ENCODE results near the gene EPHA7. TPM values are rescaled to one million over a fixed set of nuclear protein-coding genes. Genes with fewer than 3 reads are reported as not detected.

EPHA7 gene
- total and polyA plus RNA-seq, 4 donors, result under 0.01 to 0.37 (median 0.01) TPM; not detected in 1

DNA sequence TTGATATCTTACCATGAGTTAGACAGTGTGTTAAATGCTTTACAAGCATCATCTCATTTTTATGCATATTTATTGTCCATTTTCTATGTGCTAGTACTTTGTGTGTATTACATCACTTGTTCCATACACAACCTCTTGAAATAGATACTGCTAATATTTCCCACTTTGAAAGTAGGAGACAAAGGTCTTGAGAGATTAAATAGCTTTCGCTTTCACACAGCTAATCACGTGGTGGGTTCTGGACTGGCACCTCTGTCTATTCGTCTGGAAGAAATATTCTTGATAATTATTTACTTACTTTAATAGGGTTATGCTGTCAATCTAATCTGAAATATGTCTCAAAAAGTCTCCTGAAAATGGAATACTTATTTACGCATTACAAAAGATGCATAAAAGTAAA, 30.2 kb downstream of the EPHA7 start (continued):
- no peak for TF ChIP-seq EGR1 (IDR thresholded peaks at IDR 0.05; ENCODE audit: low read depth in 2 of 2)
- no peak for TF ChIP-seq RAD21 (IDR thresholded peaks at IDR 0.05)
- TF ChIP-seq, protein P1, sequence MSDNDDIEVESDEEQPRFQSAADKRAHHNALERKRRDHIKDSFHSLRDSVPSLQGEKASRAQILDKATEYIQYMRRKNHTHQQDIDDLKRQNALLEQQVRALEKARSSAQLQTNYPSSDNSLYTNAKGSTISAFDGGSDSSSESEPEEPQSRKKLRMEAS (IDR thresholded peaks at IDR 0.05), result no peak

DNA sequence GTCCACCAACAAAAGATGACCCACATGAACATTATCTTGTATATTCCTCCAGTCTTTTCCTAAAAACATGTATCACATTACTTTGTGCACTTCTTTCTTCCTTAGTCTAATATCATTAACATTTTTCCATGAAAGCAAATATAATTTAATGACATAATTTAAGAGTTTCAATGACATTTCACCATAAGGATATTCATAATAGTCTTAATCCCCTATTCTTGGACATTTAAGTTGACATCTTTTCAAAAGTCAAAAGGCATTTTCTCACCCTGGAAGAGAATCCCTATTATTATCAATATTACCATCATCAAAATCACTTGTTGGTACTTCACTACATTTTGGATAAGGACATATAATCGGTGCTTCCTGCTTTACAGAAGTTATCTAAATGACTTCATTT, 31.3 kb downstream of the EPHA7 start:
- H3K27ac ChIP-seq (ENCODE audit: low read depth in 1 of 2, low read length in 2 of 2), result no peak overlapping the region
- TF ChIP-seq YY1 (IDR thresholded peaks at IDR 0.05) (no peak), HNF4G (IDR thresholded peaks at IDR 0.05) (no peak), EGR1 (IDR thresholded peaks at IDR 0.05; ENCODE audit: low read depth in 2 of 2) (no peak), RXRA (IDR thresholded peaks at IDR 0.05) (no peak), NR2F2 (IDR thresholded peaks at IDR 0.05) (no peak), SP1 (IDR thresholded peaks at IDR 0.05) (no peak), HNF4A (conservative IDR thresholded peaks at IDR 0.05) (no peak), RAD21 (IDR thresholded peaks at IDR 0.05) (no peak), FOXA2 (IDR thresholded peaks at IDR 0.05) (no peak)
- TF ChIP-seq, protein P2, sequence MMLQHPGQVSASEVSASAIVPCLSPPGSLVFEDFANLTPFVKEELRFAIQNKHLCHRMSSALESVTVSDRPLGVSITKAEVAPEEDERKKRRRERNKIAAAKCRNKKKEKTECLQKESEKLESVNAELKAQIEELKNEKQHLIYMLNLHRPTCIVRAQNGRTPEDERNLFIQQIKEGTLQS (IDR thresholded peaks at IDR 0.05), result no peak
- TF ChIP-seq, protein P3, sequence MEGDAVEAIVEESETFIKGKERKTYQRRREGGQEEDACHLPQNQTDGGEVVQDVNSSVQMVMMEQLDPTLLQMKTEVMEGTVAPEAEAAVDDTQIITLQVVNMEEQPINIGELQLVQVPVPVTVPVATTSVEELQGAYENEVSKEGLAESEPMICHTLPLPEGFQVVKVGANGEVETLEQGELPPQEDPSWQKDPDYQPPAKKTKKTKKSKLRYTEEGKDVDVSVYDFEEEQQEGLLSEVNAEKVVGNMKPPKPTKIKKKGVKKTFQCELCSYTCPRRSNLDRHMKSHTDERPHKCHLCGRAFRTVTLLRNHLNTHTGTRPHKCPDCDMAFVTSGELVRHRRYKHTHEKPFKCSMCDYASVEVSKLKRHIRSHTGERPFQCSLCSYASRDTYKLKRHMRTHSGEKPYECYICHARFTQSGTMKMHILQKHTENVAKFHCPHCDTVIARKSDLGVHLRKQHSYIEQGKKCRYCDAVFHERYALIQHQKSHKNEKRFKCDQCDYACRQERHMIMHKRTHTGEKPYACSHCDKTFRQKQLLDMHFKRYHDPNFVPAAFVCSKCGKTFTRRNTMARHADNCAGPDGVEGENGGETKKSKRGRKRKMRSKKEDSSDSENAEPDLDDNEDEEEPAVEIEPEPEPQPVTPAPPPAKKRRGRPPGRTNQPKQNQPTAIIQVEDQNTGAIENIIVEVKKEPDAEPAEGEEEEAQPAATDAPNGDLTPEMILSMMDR (IDR thresholded peaks at IDR 0.05; ENCODE audit: low read depth, low read length, missing input control), result no peak
- TF ChIP-seq, protein P4, sequence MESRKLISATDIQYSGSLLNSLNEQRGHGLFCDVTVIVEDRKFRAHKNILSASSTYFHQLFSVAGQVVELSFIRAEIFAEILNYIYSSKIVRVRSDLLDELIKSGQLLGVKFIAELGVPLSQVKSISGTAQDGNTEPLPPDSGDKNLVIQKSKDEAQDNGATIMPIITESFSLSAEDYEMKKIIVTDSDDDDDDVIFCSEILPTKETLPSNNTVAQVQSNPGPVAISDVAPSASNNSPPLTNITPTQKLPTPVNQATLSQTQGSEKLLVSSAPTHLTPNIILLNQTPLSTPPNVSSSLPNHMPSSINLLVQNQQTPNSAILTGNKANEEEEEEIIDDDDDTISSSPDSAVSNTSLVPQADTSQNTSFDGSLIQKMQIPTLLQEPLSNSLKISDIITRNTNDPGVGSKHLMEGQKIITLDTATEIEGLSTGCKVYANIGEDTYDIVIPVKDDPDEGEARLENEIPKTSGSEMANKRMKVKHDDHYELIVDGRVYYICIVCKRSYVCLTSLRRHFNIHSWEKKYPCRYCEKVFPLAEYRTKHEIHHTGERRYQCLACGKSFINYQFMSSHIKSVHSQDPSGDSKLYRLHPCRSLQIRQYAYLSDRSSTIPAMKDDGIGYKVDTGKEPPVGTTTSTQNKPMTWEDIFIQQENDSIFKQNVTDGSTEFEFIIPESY (IDR thresholded peaks at IDR 0.05), result no peak
- TF ChIP-seq, protein P5, sequence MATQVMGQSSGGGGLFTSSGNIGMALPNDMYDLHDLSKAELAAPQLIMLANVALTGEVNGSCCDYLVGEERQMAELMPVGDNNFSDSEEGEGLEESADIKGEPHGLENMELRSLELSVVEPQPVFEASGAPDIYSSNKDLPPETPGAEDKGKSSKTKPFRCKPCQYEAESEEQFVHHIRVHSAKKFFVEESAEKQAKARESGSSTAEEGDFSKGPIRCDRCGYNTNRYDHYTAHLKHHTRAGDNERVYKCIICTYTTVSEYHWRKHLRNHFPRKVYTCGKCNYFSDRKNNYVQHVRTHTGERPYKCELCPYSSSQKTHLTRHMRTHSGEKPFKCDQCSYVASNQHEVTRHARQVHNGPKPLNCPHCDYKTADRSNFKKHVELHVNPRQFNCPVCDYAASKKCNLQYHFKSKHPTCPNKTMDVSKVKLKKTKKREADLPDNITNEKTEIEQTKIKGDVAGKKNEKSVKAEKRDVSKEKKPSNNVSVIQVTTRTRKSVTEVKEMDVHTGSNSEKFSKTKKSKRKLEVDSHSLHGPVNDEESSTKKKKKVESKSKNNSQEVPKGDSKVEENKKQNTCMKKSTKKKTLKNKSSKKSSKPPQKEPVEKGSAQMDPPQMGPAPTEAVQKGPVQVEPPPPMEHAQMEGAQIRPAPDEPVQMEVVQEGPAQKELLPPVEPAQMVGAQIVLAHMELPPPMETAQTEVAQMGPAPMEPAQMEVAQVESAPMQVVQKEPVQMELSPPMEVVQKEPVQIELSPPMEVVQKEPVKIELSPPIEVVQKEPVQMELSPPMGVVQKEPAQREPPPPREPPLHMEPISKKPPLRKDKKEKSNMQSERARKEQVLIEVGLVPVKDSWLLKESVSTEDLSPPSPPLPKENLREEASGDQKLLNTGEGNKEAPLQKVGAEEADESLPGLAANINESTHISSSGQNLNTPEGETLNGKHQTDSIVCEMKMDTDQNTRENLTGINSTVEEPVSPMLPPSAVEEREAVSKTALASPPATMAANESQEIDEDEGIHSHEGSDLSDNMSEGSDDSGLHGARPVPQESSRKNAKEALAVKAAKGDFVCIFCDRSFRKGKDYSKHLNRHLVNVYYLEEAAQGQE (IDR thresholded peaks at IDR 0.05), result no peak
- DNase-seq (ENCODE audit: low spot score), result no peak
- WGBS, result 57% methylated on average over 1 of the region's 1 CpG
- no peaks in the 10 kb centered on the region for H3K36me3 ChIP-seq (ENCODE audit: control insufficient read depth in 4 of 4, insufficient read depth in 3 of 4, low read depth in 1 of 4, low read length in 3 of 4)
- H3K9me3 ChIP-seq (ENCODE audit: control insufficient read depth in 4 of 4, low read length in 3 of 4), result no peaks in the 10 kb centered on the region
- H3K9ac ChIP-seq (ENCODE audit: low read depth in 1 of 2, low read length in 2 of 2), result no peak overlapping the region
- peaks cover 0 to 4% (median 0%) of the 10 kb centered on the region in 4 donors for H3K27me3 ChIP-seq (ENCODE audit: control insufficient read depth in 4 of 4, insufficient read depth in 4 of 4, low read length in 3 of 4)
- H3K4me1 ChIP-seq (ENCODE audit: control insufficient read depth in 4 of 4, insufficient read depth in 4 of 4, low read length in 3 of 4), result no peaks in the 10 kb centered on the region
- H3K4me3 ChIP-seq (ENCODE audit: low read depth in 1 of 3, low read length in 3 of 3), result no peak overlapping the region

Measured in liver (tissue), 9 donors.